Measurements from ENCODE around the gene SMARCA2.

GRCh38 chr9:2230362-2230761 is 215.2 kb downstream of the SMARCA2 start:
- TF ChIP-seq CTCF (IDR thresholded peaks at IDR 0.05; ENCODE audit: low read length) (no peak; the same call in 1 of the 2 replicates), EZH2 (optimal IDR thresholded peaks at IDR 0.05; ENCODE audit: low read depth, low read length) (no peak)

Measured in MM.1S (cell line).